HG03521 (cell line): Measurements from ENCODE around the gene NLGN1.

Source experiments
- ATAC-seq: cut with Tn5 transposase; IDR thresholded peaks from one replicate; pipeline ENCODE4 v1.9.1; 2021; ENCODE audit warnings: mild to moderate bottlenecking, moderate library complexity; ENCODE audit not compliant: unreplicated experiment

Gene NLGN1

GRCh38 chr3:174132421-174133042 is 735.0 kb downstream of the NLGN1 start:
- no peak for ATAC-seq

GRCh38 chr3:174146008-174146407 is 748.5 kb downstream of the NLGN1 start:
- no peak for ATAC-seq

GRCh38 chr3:174147798-174148197 is 750.3 kb downstream of the NLGN1 start:
- ATAC-seq = no peak

GRCh38 chr3:174153871-174154270 is 756.3 kb downstream of the NLGN1 start:
- no peak for ATAC-seq

GRCh38 chr3:174156200-174156599 is 758.7 kb downstream of the NLGN1 start:
- ATAC-seq = no peak

- no peak for ATAC-seq
Measured at GRCh38 chr3:174158674-174159073, 761.1 kb downstream of the NLGN1 start.

GRCh38 chr3:174159604-174160003 is 762.1 kb downstream of the NLGN1 start:
- ATAC-seq = no peak

- ATAC-seq = no peak
Measured at GRCh38 chr3:174162550-174162949, 765.0 kb downstream of the NLGN1 start.

- no peak for ATAC-seq
Measured at GRCh38 chr3:174168026-174168425, 770.5 kb downstream of the NLGN1 start.

- no peak for ATAC-seq
Measured at GRCh38 chr3:174168538-174169254, 771.2 kb downstream of the NLGN1 start.

GRCh38 chr3:174169736-174170135 is 772.2 kb downstream of the NLGN1 start:
- ATAC-seq = no peak

- no peak for ATAC-seq
Measured at GRCh38 chr3:174170248-174170647, 772.7 kb downstream of the NLGN1 start.

GRCh38 chr3:174186377-174186989 is 788.9 kb downstream of the NLGN1 start:
- ATAC-seq = no peak

GRCh38 chr3:174191380-174191779 is 793.8 kb downstream of the NLGN1 start:
- ATAC-seq = peak; percentile 84

- ATAC-seq = no peak
Measured at GRCh38 chr3:174191895-174192294, 794.4 kb downstream of the NLGN1 start.

- no peak for ATAC-seq
Measured at GRCh38 chr3:174192471-174192870, 794.9 kb downstream of the NLGN1 start.

- ATAC-seq = no peak
Measured at GRCh38 chr3:174193604-174194003, 796.1 kb downstream of the NLGN1 start.

GRCh38 chr3:174197416-174197815 is 799.9 kb downstream of the NLGN1 start:
- ATAC-seq = no peak

GRCh38 chr3:174198199-174198598 is 800.7 kb downstream of the NLGN1 start:
- ATAC-seq = no peak

- ATAC-seq = no peak
Measured at GRCh38 chr3:174199696-174200095, 802.2 kb downstream of the NLGN1 start.

GRCh38 chr3:174202116-174202515 is 804.6 kb downstream of the NLGN1 start:
- ATAC-seq = no peak

- ATAC-seq = no peak
Measured at GRCh38 chr3:174202561-174202960, 805.0 kb downstream of the NLGN1 start.
